HCT116 (cell line): ENCODE results near the gene SPG7. TPM values are rescaled to one million over a fixed set of nuclear protein-coding genes. Genes with fewer than 3 reads are reported as not detected.

Experiments
- ATAC-seq: fragments of 200-7000 bp; cut with Tn5 transposase; 2 replicates; pipeline ENCODE4 v1.9.1; 2020; ENCODE audit warnings: mild to moderate bottlenecking, moderate library complexity
- BruUV-seq: library from RNA; stranded (reverse); fragments of 400-500 nt; replicated peaks from 2 replicates; lab custom pipeline; 2021; lab: Mats Ljungman, UMichigan
- CTCF ChIA-PET: fragments of 300-600 bp; sonication (Branson Sonifier 250); formaldehyde crosslinking; loops from one replicate; lab custom pipeline; 2021; ENCODE audit warnings: antibody characterized with exemption; lab: Charles Lee
- POLR2A ChIA-PET: fragments of 300-600, 350-600 bp; sonication (Branson Sonifier 250); formaldehyde crosslinking; loops from one replicate; lab custom pipeline; 2021; ENCODE audit warnings: antibody characterized with exemption; lab: Charles Lee
- RAD21 ChIA-PET, 2 experiments: fragments of 300-600 bp; sonication (Branson Sonifier 250); formaldehyde crosslinking; loops; one replicate each; lab custom pipeline; 2023; ENCODE audit warnings: low total read pairs in 2 of 2; ENCODE audit not compliant: uncharacterized antibody in 2 of 2, unreplicated experiment in 2 of 2, low non-redundant PET in 1 of 2; lab: Charles Lee
- DNase-seq: peaks from one replicate; pipeline ENCODE4 v3.0.0-alpha.2; 2010; ENCODE audit warnings: low read depth, low spot score
- H2AFZ ChIP-seq: fragments of 200-600 bp; shearing (Covaris generic), sonication (generic); 2 replicates; pipeline ENCODE4 v1.6.1; 2017; ENCODE audit warnings: low read depth, mixed run types, mixed read lengths, antibody characterized with exemption, low read length; ENCODE audit not compliant: poor library complexity, severe bottlenecking
- H3K27ac ChIP-seq: 2 replicates; pipeline ENCODE4 v1.5.1; 2012; ENCODE audit warnings: low read depth, low read length
- H3K27me3 ChIP-seq: fragments of 200-600 bp; sonication (generic); 2 replicates; pipeline ENCODE4 v1.6.1; 2016; ENCODE audit warnings: mixed run types, low read length, mixed read lengths; ENCODE audit not compliant: insufficient read depth
- H3K36me3 ChIP-seq, 2 experiments: fragments of 200-500 bp in 1 of 2; fragments of 200-600 bp in 1 of 2; sonication (Bioruptor generic) in 1 of 2; sonication (generic) in 1 of 2; 2 replicates each; pipeline versions ENCODE4 v1.5.1 to v1.6.1; 2014 to 2016; ENCODE audit warnings: low read length in 2 of 2, inconsistent platforms in 1 of 2, mixed read lengths in 1 of 2, mixed run types in 1 of 2; ENCODE audit not compliant: insufficient read depth in 2 of 2, control insufficient read depth in 1 of 2
- H3K4me1 ChIP-seq, 2 experiments: fragments of 200-600 bp in 1 of 2; sonication (generic) in 1 of 2; 2 replicates each; pipeline versions ENCODE4 v1.5.1 to v1.6.1; 2012 to 2017; ENCODE audit warnings: low read length in 2 of 2, inconsistent platforms in 1 of 2, mild to moderate bottlenecking in 1 of 2, mixed read lengths in 1 of 2, mixed run types in 1 of 2, moderate library complexity in 1 of 2; ENCODE audit not compliant: insufficient read depth in 2 of 2, control insufficient read depth in 1 of 2
- H3K4me2 ChIP-seq: fragments of 200-600 bp; sonication (generic); 2 replicates; pipeline ENCODE4 v1.6.1; 2017; ENCODE audit warnings: mixed run types, low read length, mixed read lengths
- H3K4me3 ChIP-seq, 2 experiments: fragments of 200-600 bp in 1 of 2; sonication (generic) in 1 of 2; replicated peaks in 1 of 2; 2 replicates each; pipeline ENCODE4 v1.5.1; 2011 to 2016; ENCODE audit warnings: low read length in 2 of 2, control low read depth in 1 of 2, low read depth in 1 of 2, mild to moderate bottlenecking in 1 of 2, mixed read lengths in 1 of 2, mixed run types in 1 of 2
- H3K79me2 ChIP-seq: fragments of 200-600 bp; sonication (generic); 2 replicates; pipeline ENCODE4 v1.6.1; 2017; ENCODE audit warnings: mild to moderate bottlenecking, mixed run types, low read length, moderate library complexity, mixed read lengths; ENCODE audit not compliant: insufficient read depth
- H3K9ac ChIP-seq: fragments of 200-600 bp; sonication (generic); 2 replicates; pipeline ENCODE4 v1.6.1; 2016; ENCODE audit warnings: low read length, mixed read lengths
- H3K9me2 ChIP-seq: fragments of 200-600 bp; sonication (generic), shearing (Covaris generic); 2 replicates; pipeline ENCODE4 v1.6.1; 2017; ENCODE audit warnings: mixed run types, mild to moderate bottlenecking, moderate library complexity; ENCODE audit not compliant: insufficient read depth
- H3K9me3 ChIP-seq, 2 experiments: fragments of 200-500 bp in 1 of 2; fragments of 200-600 bp in 1 of 2; sonication (Bioruptor generic) in 1 of 2; sonication (generic) in 1 of 2; 2 replicates each; pipeline ENCODE4 v1.6.1; 2014 to 2017; ENCODE audit warnings: low read length in 2 of 2, mixed read lengths in 2 of 2, inconsistent platforms in 1 of 2, low read depth in 1 of 2, mild to moderate bottlenecking in 1 of 2, mixed run types in 1 of 2, moderate library complexity in 1 of 2; ENCODE audit not compliant: control insufficient read depth in 1 of 2, insufficient read depth in 1 of 2
- H4K20me1 ChIP-seq: fragments of 200-600 bp; sonication (generic), shearing (Covaris generic); 2 replicates; pipeline ENCODE4 v1.6.1; 2017; ENCODE audit warnings: mixed run types, mild to moderate bottlenecking, moderate library complexity; ENCODE audit not compliant: insufficient read depth
- POLR2AphosphoS5 ChIP-seq: IDR thresholded peaks from 2 replicates; pipeline ENCODE4 v1.6.1; 2011; ENCODE audit warnings: mild to moderate bottlenecking, low read depth, low read length, moderate library complexity
- REST ChIP-seq: IDR thresholded peaks from 2 replicates; pipeline ENCODE4 v1.6.1; 2012; ENCODE audit warnings: low read depth
- SIN3A ChIP-seq: IDR thresholded peaks from 2 replicates; pipeline ENCODE4 v1.6.1; 2012; ENCODE audit warnings: low read depth
- YY1 ChIP-seq: IDR thresholded peaks from 2 replicates; pipeline ENCODE4 v1.6.1; 2011; ENCODE audit warnings: low read length, low read depth, moderate library complexity, mild to moderate bottlenecking; ENCODE audit not compliant: insufficient replicate concordance; ENCODE audit errors: extremely low read depth
- ZFX ChIP-seq: fragments of 450-650 bp; IDR thresholded peaks from 2 replicates; pipeline ENCODE4 v1.6.1; 2017
- intact Hi-C: fragments of 100-400 bp; cut with micrococcal nuclease; formaldehyde crosslinking; loops from 2 replicates; pipeline ENCODE4 v1.10.0; 2022
- total RNA-seq: library from RNA; stranded (reverse); gene quantifications from one replicate; pipeline ENCODE4 v1.2.1, GENCODE V29; 2021; ENCODE audit not compliant: unreplicated experiment
- TF ChIP-seq, protein P1 (sequence below): IDR thresholded peaks from 2 replicates; pipeline ENCODE4 v1.6.1; 2011; ENCODE audit warnings: mild to moderate bottlenecking, low read length, moderate library complexity; ENCODE audit not compliant: insufficient replicate concordance; ENCODE audit errors: extremely low read depth

Gene SPG7
- total RNA-seq, 1 experiment from 2014 or later = 116 TPM

DNA sequence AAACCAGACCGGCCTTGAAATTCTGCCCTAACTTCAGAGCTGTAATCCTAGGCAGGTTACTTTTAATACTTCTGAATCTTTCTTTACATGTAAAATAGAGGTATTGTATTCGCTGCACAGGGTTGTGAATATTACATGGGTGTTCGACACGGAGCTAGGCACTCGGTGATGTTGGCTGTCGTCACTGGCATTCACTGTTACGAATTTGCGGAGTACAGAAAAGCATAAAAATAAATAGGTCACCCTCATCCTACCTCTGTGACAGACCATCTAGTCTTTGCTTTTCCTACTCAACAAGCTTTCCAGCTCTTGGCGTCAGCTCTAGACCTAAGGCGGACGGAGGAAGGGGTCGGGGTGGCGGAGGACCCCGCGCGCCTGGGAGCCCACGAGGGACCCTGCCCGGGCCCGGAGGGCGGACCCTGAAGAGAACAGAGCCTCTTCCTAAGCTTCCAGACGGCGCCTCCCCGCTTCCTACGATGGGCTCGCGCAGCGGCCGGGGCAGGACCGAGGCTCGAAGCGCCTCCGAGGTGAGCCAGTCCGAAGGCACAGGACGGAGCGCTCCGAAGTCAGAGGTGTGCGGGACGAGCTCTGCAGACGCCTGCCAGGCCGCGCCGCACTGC lies 879 bp upstream of the SPG7 start:
- CTCF ChIA-PET = interaction anchor here (0.7 kb wide), 1 partner anchor 166 kb away, joined by 3 read pairs; no protein-coding TSS in a partner anchor

More for the DNA sequence above, 879 bp upstream of the SPG7 start:
- DNase-seq = no peak
- RAD21 ChIA-PET = no interaction called here
- no peaks in the 10 kb centered on the region for H3K27me3 ChIP-seq
- peak overlapping the region; percentile 98 for H3K9ac ChIP-seq
- H3K4me1 ChIP-seq = peaks cover 43 to 63% of the 10 kb centered on the region in 2 experiments
- no peak for ATAC-seq
- H3K9me3 ChIP-seq = no peaks in the 10 kb centered on the region
- TF ChIP-seq REST = no peak
- no peak for TF ChIP-seq ZFX
- TF ChIP-seq POLR2AphosphoS5 = 0 out of 2 replicates have a peak, but pooled peaks have one; percentile 14
- no peak for TF ChIP-seq SIN3A
- no peak for TF ChIP-seq YY1
- TF ChIP-seq, protein P1, sequence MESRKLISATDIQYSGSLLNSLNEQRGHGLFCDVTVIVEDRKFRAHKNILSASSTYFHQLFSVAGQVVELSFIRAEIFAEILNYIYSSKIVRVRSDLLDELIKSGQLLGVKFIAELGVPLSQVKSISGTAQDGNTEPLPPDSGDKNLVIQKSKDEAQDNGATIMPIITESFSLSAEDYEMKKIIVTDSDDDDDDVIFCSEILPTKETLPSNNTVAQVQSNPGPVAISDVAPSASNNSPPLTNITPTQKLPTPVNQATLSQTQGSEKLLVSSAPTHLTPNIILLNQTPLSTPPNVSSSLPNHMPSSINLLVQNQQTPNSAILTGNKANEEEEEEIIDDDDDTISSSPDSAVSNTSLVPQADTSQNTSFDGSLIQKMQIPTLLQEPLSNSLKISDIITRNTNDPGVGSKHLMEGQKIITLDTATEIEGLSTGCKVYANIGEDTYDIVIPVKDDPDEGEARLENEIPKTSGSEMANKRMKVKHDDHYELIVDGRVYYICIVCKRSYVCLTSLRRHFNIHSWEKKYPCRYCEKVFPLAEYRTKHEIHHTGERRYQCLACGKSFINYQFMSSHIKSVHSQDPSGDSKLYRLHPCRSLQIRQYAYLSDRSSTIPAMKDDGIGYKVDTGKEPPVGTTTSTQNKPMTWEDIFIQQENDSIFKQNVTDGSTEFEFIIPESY = no peak
- POLR2A ChIA-PET = no interaction called here
- H3K27ac ChIP-seq = peak overlapping the region; percentile 98
- peak overlapping the region; percentile 76 to 94 for H3K4me3 ChIP-seq
- H2AFZ ChIP-seq = no peak overlapping the region
- H3K9me2 ChIP-seq = no peaks in the 10 kb centered on the region
- peaks cover 12 to 13% of the 10 kb centered on the region in 2 experiments for H3K36me3 ChIP-seq
- no TSS peak for BruUV-seq
- no peaks in the 10 kb centered on the region for H4K20me1 ChIP-seq
- H3K4me2 ChIP-seq = peak overlapping the region; percentile 83
- H3K79me2 ChIP-seq = peaks cover 48% of the 10 kb centered on the region
- intact Hi-C loops = loop anchor here (5.0 kb wide), 2 partner anchors 50 to 265 kb away; no protein-coding TSS in a partner anchor
